Uterus (tissue), 2 donors: ENCODE measurements around the gene REXO1.
"Not testable (repeated sequence)": the region's sequence is repeated elsewhere in the genome, so short reads cannot be mapped to it uniquely, and the experiment has no call there.

ENCODE experiments used
- CTCF ChIP-seq, 4 experiments: fragments of 200-600 bp in 2 of 4; fragments of 450-650 bp in 2 of 4; sonication (generic) in 2 of 4; IDR thresholded peaks; one replicate each; pipeline ENCODE4 v1.5.1; 2016 to 2019; ENCODE audit warnings: antibody characterized with exemption in 4 of 4, mild to moderate bottlenecking in 2 of 4, moderate library complexity in 1 of 4
- POLR2A ChIP-seq, 2 donors: fragments of 450-650 bp; IDR thresholded peaks; one replicate each; pipeline ENCODE4 v1.6.1; 2016; ENCODE audit warnings: antibody characterized with exemption in 2 of 2, mild to moderate bottlenecking in 1 of 2, moderate library complexity in 1 of 2

- TF ChIP-seq CTCF, POLR2A (IDR thresholded peaks at IDR 0.05): not testable (repeated sequence)
Observed at GRCh38 chr19:1886360-1886759, 38.1 kb upstream of the REXO1 start.
